ENCODE measurements around the gene CHADL. TPM values are rescaled to one million over a fixed set of nuclear protein-coding genes. Genes with fewer than 3 reads are reported as not detected.

The CHADL gene
- total RNA-seq, 2 experiments from 2014 or later: 0.17 to 0.35 TPM

DNA sequence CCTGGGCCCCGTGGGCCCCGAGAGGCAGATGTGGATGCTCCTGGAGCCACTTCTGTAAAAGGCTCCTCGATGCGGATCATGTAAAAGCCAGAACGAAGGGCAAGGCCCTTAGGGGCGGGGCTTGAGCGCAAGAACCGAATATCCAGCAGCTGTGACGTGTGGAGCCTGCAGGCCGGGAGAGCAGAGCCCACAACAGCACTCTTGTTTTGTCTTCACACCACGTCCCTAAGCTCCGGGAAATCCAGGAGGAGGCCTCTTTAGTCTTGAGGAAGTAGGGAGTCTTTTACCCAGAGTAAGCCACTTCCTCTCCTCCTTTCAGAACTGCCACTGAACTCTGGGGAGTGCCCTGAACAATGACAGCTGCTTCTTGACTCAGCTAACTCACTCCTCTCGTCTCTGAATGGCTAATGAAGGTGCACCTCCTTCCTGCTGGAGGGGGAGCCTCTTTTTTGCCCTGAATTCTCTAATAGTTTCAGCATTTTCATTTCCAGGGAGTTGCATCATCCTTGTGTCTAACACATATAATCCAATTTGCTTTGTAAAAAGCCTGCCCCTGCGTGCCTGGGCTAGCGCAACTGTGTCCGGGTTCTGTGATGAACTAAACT lies 23.1 kb downstream of the CHADL start:
- H3K4me3 Mint-ChIP-seq: peak overlapping the region; percentile 38
- POLR2A ChIA-PET: interaction anchor here (1.3 kb wide), 1 partner anchor 20 kb away, joined by 3 read pairs; no protein-coding TSS in a partner anchor
- CTCF ChIA-PET: interaction anchor here (0.6 to 1.4 kb wide), 4 partner anchors 10 to 67 kb away, joined by 3 to 5 read pairs (median 4); no protein-coding TSS in a partner anchor
- peaks cover 43% of the 10 kb centered on the region for H3K36me3 Mint-ChIP-seq (ENCODE audit: low read depth)
- peak; percentile 67 for DNase-seq
- peak overlapping the region; percentile 80 for H3K27ac Mint-ChIP-seq
- peaks cover 25% of the 10 kb centered on the region for H3K4me1 Mint-ChIP-seq
- no peaks in the 10 kb centered on the region for H3K27me3 Mint-ChIP-seq
- H3K9me3 Mint-ChIP-seq: no peaks in the 10 kb centered on the region

DNA sequence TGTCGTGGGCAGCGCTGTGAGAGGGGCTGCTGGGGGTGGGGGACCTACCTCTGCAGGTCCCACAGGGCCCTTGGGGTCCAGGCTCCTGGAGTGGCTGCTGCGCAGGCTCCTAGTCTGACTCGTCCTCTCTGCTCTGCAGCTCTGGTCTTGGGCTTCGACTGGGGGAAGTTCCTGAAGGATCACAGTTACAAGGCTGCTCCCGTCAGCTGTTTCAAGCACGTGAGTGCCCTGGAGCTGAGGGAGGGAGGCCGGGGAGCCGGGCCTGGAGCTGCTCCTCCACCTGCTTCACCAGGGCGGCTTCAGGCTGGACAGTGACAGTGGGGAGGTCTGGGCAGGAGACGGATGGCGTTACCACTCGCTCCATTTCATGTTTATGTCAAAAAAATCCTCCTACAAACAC lies 23.7 kb downstream of the CHADL start:
- H3K27me3 Mint-ChIP-seq: no peaks in the 10 kb centered on the region
- H3K36me3 Mint-ChIP-seq (ENCODE audit: low read depth): peaks cover 45% of the 10 kb centered on the region
- peak overlapping the region; percentile 80 for H3K27ac Mint-ChIP-seq
- peak overlapping the region; percentile 34 for H3K4me3 Mint-ChIP-seq
- ChIA-PET CTCF (interaction anchor here (0.6 to 1.4 kb wide), 5 partner anchors 9 to 1827 kb away, joined by 3 to 5 read pairs (median 3); no protein-coding TSS in a partner anchor), POLR2A (interaction anchor here (1.3 kb wide), 1 partner anchor 20 kb away, joined by 3 read pairs; no protein-coding TSS in a partner anchor)
- H3K9me3 Mint-ChIP-seq: no peaks in the 10 kb centered on the region
- no peak for DNase-seq
- peaks cover 25% of the 10 kb centered on the region for H3K4me1 Mint-ChIP-seq

GRCh38 chr22:41215926-41216325 lies 24.8 kb downstream of the CHADL start:
- peaks cover 43% of the 10 kb centered on the region for H3K36me3 Mint-ChIP-seq (ENCODE audit: low read depth)
- H3K27ac Mint-ChIP-seq: no peak overlapping the region
- no peaks in the 10 kb centered on the region for H3K9me3 Mint-ChIP-seq
- H3K4me1 Mint-ChIP-seq: peaks cover 25% of the 10 kb centered on the region
- ChIA-PET POLR2A (no interaction called here), CTCF (interaction anchor here (1.3 to 1.9 kb wide), 2 partner anchors 8 to 22 kb away, joined by 3 to 8 read pairs; no protein-coding TSS in a partner anchor)
- H3K27me3 Mint-ChIP-seq: no peaks in the 10 kb centered on the region
- H3K4me3 Mint-ChIP-seq: no peak overlapping the region
- DNase-seq: no peak

GRCh38 chr22:41215409-41215808 lies 25.3 kb downstream of the CHADL start:
- no peaks in the 10 kb centered on the region for H3K27me3 Mint-ChIP-seq
- CTCF ChIA-PET: interaction anchor here (1.9 kb wide), 1 partner anchor 22 kb away, joined by 8 read pairs; no protein-coding TSS in a partner anchor
- POLR2A ChIA-PET: no interaction called here
- H3K9me3 Mint-ChIP-seq: no peaks in the 10 kb centered on the region
- H3K36me3 Mint-ChIP-seq (ENCODE audit: low read depth): peaks cover 40% of the 10 kb centered on the region
- DNase-seq: no peak
- peaks cover 25% of the 10 kb centered on the region for H3K4me1 Mint-ChIP-seq
- H3K27ac Mint-ChIP-seq: no peak overlapping the region
- H3K4me3 Mint-ChIP-seq: no peak overlapping the region

- ChIA-PET CTCF (interaction anchor here (0.7 to 2.1 kb wide), 3 partner anchors 9 to 284 kb away, joined by 3 to 9 read pairs (median 7); no protein-coding TSS in a partner anchor), POLR2A (no interaction called here)
- peaks cover 11% of the 10 kb centered on the region for H3K36me3 Mint-ChIP-seq (ENCODE audit: low read depth)
- peak overlapping the region; percentile 48 for H3K4me3 Mint-ChIP-seq
- H3K4me1 Mint-ChIP-seq: peaks cover 28% of the 10 kb centered on the region
- peaks cover 14% of the 10 kb centered on the region for H3K27me3 Mint-ChIP-seq
- no peak overlapping the region for H3K27ac Mint-ChIP-seq
- no peak for DNase-seq
- H3K9me3 Mint-ChIP-seq: no peaks in the 10 kb centered on the region
Measured at GRCh38 chr22:41206719-41207118, 34.0 kb downstream of the CHADL start.

- Mint-ChIP-seq H3K27me3 (peaks cover 22% of the 10 kb centered on the region), H3K4me3 (peak within 1 kb of the TSS; percentile 96), H3K9me3 (no peaks in the 10 kb centered on the region), H3K36me3 (ENCODE audit: low read depth) (peaks cover 10% of the 10 kb centered on the region), H3K27ac (peak within 1 kb of the TSS; percentile 94), H3K4me1 (peaks cover 28% of the 10 kb centered on the region)
- POLR2A ChIA-PET: no interaction called here
- CTCF ChIA-PET: no interaction called here
- DNase-seq: peak; percentile 99
Measured at GRCh38 chr22:41204992-41205900, 35.5 kb downstream of the CHADL start, which contains the start of gene L3MBTL2. Gene L3MBTL2 (plus strand): TSS chr22:41205312. CDS start chr22:41205363, 51 bp downstream.

DNA sequence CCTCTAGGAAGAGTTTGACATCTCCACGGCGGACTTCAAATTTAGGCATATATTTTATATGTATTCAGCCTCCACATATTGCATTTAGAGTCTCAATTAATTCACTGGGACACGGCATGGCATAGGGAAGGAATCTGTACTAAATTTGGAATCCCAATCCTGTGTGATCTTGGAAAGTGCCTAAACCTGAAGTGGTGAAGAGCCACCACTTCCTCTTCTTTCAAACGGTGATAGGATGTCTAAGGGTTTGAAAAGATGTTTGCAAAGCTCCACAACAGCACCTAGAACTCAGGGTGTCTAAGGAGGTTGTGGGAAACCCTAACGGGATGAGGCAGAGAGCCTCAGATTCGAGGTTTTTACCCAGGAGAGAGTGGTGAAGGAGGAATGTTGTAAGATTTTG lies 36.7 kb downstream of the CHADL start:
- no peak for DNase-seq
- Mint-ChIP-seq H3K27ac (no peak overlapping the region), H3K4me3 (no peak overlapping the region), H3K4me1 (peaks cover 25% of the 10 kb centered on the region), H3K9me3 (no peaks in the 10 kb centered on the region), H3K36me3 (ENCODE audit: low read depth) (peaks cover 3% of the 10 kb centered on the region), H3K27me3 (peaks cover 30% of the 10 kb centered on the region)
- CTCF ChIA-PET: no interaction called here
- POLR2A ChIA-PET: no interaction called here

GRCh38 chr22:41203118-41203517 lies 37.6 kb downstream of the CHADL start:
- Mint-ChIP-seq H3K9me3 (no peaks in the 10 kb centered on the region), H3K27me3 (peaks cover 34% of the 10 kb centered on the region), H3K4me1 (peaks cover 27% of the 10 kb centered on the region), H3K27ac (no peak overlapping the region), H3K4me3 (no peak overlapping the region), H3K36me3 (ENCODE audit: low read depth) (peaks cover 3% of the 10 kb centered on the region)
- DNase-seq: no peak
- ChIA-PET CTCF (interaction anchor here (1.4 kb wide), 1 partner anchor 11 kb away, joined by 3 read pairs; no protein-coding TSS in a partner anchor), POLR2A (no interaction called here)

GRCh38 chr22:41201141-41201540 lies 39.6 kb downstream of the CHADL start:
- POLR2A ChIA-PET: no interaction called here
- DNase-seq: no peak

DNA sequence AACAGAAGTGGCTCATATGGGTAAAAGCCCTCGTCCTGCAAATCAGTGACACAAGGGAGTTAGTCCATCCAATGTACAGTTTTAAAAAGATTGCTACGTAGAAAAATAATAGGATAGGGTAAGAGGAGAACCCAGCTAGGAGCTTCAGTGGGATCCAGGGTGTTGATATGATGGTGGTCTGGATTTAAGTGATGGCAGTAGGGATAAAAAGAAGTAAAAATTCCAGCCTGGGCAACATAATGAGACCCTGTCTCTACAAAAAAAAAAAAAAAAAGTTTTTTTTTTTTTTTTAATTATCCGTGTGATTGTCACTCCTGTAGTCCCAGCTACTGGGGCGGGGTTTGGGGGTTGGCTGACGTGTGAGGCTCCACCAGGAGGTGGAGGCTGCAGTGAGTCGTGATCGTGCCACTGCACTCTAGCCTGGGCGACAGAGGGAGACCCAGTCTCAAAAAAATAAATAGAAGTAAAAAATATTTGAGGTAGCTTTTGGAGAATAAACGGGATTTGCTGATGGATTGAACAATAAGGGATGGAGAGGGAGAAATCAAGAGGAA lies 42.6 kb downstream of the CHADL start:
- ChIA-PET POLR2A (no interaction called here), CTCF (interaction anchor here (0.6 to 1.7 kb wide), 6 partner anchors 9 to 1436 kb away, joined by 3 to 7 read pairs (median 4); no protein-coding TSS in a partner anchor)
- peak overlapping the region; percentile 81 for H3K4me3 Mint-ChIP-seq
- H3K4me1 Mint-ChIP-seq: peaks cover 9% of the 10 kb centered on the region
- no peaks in the 10 kb centered on the region for H3K36me3 Mint-ChIP-seq (ENCODE audit: low read depth)
- H3K9me3 Mint-ChIP-seq: no peaks in the 10 kb centered on the region
- H3K27ac Mint-ChIP-seq: peak overlapping the region; percentile 55
- H3K27me3 Mint-ChIP-seq: peaks cover 22% of the 10 kb centered on the region
- DNase-seq: peak; percentile 67

More at GRCh38 chr22:41201141-41201540, 39.6 kb downstream of the CHADL start:
- H3K27me3 Mint-ChIP-seq: peaks cover 34% of the 10 kb centered on the region
- CTCF ChIA-PET: interaction anchor here (1.4 to 1.6 kb wide), 2 partner anchors 36 to 279 kb away, joined by 3 to 4 read pairs; no protein-coding TSS in a partner anchor
- peaks cover 24% of the 10 kb centered on the region for H3K4me1 Mint-ChIP-seq
- H3K4me3 Mint-ChIP-seq: no peak overlapping the region
- no peaks in the 10 kb centered on the region for H3K9me3 Mint-ChIP-seq
- H3K36me3 Mint-ChIP-seq (ENCODE audit: low read depth): peaks cover 3% of the 10 kb centered on the region
- H3K27ac Mint-ChIP-seq: no peak overlapping the region

DNA sequence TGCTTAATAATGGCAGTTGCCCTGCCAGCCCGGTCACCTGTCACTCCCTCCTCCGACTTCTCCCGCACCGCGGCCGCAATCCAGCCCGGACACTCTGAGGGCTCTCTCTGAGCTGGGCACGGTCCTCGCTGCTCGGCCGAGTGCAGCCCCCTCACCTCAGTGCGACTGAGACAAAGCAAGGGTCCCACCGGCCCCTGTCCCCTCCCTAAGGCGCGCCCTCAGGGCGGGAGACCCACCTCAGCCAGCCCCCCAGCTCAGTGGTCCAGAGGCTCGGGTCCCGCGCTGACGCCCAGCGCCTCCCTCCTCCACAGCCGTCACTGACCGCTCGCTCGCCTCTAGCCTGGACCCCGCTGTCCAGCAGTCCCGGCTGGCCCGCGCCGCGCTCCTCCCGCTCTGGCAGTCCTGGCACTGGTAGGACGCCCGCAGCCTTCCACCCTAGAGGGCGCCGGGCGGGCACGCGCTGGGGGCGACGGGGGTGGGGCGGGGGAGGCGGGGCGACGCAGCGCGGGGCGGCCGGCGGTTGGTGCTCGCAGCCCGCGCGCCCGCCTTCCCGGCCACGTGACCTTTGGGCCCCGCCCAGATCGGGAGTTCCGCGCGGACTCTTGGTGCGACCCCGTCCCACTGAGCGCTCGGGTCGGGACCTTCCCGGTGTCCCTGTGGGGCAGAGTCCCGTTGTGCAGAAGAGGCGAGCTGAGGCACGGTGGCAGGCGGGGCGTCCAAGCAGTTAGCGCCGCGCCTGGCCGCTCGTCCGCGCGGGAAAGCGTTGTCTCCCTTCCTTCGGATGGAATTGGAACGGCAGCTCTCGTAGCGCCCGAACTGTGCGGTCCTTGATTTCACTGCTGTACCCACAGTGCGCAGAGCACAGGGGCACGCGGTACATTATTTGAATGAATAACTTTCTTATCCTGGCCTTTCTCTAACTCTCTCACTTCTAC lies 43.4 kb downstream of the CHADL start:
- peak; percentile 81 for DNase-seq
- POLR2A ChIA-PET: no interaction called here
- CTCF ChIA-PET: interaction anchor here (0.7 to 1.7 kb wide), 5 partner anchors 10 to 77 kb away, joined by 3 to 7 read pairs (median 3); no protein-coding TSS in a partner anchor

More for the DNA sequence above, 43.4 kb downstream of the CHADL start:
- Mint-ChIP-seq H3K27me3 (peaks cover 21% of the 10 kb centered on the region), H3K9me3 (no peaks in the 10 kb centered on the region), H3K4me3 (peak overlapping the region; percentile 81), H3K36me3 (ENCODE audit: low read depth) (no peaks in the 10 kb centered on the region), H3K4me1 (peaks cover 9% of the 10 kb centered on the region), H3K27ac (peak overlapping the region; percentile 55)
